Panc1 (cell line): Measurements from ENCODE around the gene LINGO3. TPM values are rescaled to one million over a fixed set of nuclear protein-coding genes. Genes with fewer than 3 reads are reported as not detected.
A peak's percentile ranks its signal among the peaks of the same experiment; 100 is the strongest.
"Not testable (repeated sequence)": the region's sequence is repeated elsewhere in the genome, so short reads cannot be mapped to it uniquely, and the experiment has no call there.

Source experiments
- ATAC-seq: fragments of 200-7000 bp; cut with Tn5 transposase; 2 replicates; pipeline ENCODE4 v1.9.1; 2020; ENCODE audit warnings: mild to moderate bottlenecking, moderate library complexity
- BruUV-seq: library from RNA; stranded (reverse); fragments of 400-500 nt; replicated peaks from 2 replicates; lab custom pipeline; 2021; lab: Mats Ljungman, UMichigan
- CTCF ChIA-PET: fragments of 300-600 bp; sonication (Branson Sonifier 250); formaldehyde crosslinking; loops from one replicate; lab custom pipeline; 2022; ENCODE audit warnings: antibody characterized with exemption; lab: Charles Lee
- POLR2A ChIA-PET: fragments of 300-600 bp; sonication (Branson Sonifier 250); formaldehyde crosslinking; loops from one replicate; lab custom pipeline; 2022; ENCODE audit warnings: antibody characterized with exemption; lab: Charles Lee
- DNase-seq: peaks from one replicate; pipeline ENCODE4 v3.0.0-alpha.2; 2010; ENCODE audit warnings: low read depth, low spot score
- H3K27ac ChIP-seq: 2 replicates; pipeline ENCODE4 v1.5.1; 2011; ENCODE audit warnings: mild to moderate bottlenecking, low read length, inconsistent platforms
- H3K27me3 ChIP-seq: fragments of 200-500 bp; sonication (Bioruptor generic); 2 replicates; pipeline ENCODE4 v1.6.0; 2014; ENCODE audit warnings: low read length, inconsistent platforms; ENCODE audit not compliant: control insufficient read depth, insufficient read depth
- H3K36me3 ChIP-seq: fragments of 200-500 bp; sonication (Bioruptor generic); 2 replicates; pipeline ENCODE4 v1.5.1; 2014; ENCODE audit warnings: inconsistent platforms, mild to moderate bottlenecking, low read length, moderate library complexity; ENCODE audit not compliant: control insufficient read depth, insufficient read depth
- H3K4me1 ChIP-seq: 2 replicates; pipeline ENCODE4 v1.5.1; 2011; ENCODE audit warnings: inconsistent platforms, mild to moderate bottlenecking, low read length, moderate library complexity; ENCODE audit not compliant: control insufficient read depth, insufficient read depth
- H3K4me3 ChIP-seq, 2 experiments: 2 replicates each; pipeline ENCODE4 v1.5.1; 2011 to 2012; ENCODE audit warnings: low read depth in 2 of 2, low read length in 2 of 2, mild to moderate bottlenecking in 2 of 2, inconsistent platforms in 1 of 2, moderate library complexity in 1 of 2
- H3K9me3 ChIP-seq: fragments of 200-500 bp; sonication (Bioruptor generic); 2 replicates; pipeline ENCODE4 v1.5.1; 2014; ENCODE audit warnings: low read depth, mild to moderate bottlenecking, inconsistent platforms, low read length, moderate library complexity; ENCODE audit not compliant: control insufficient read depth, insufficient read depth
- POLR2AphosphoS5 ChIP-seq: IDR thresholded peaks from 2 replicates; pipeline ENCODE4 v1.6.1; 2012; ENCODE audit warnings: mild to moderate bottlenecking, low read depth, low read length, moderate library complexity
- REST ChIP-seq, 2 experiments: IDR thresholded peaks; 2 replicates each; pipeline ENCODE4 v1.6.1; 2011 to 2012; ENCODE audit warnings: low read depth in 2 of 2, control low read depth in 1 of 2, low read length in 1 of 2, mild to moderate bottlenecking in 1 of 2, moderate library complexity in 1 of 2; ENCODE audit not compliant: insufficient read depth in 1 of 2
- SIN3A ChIP-seq: IDR thresholded peaks from 2 replicates; pipeline ENCODE4 v1.6.1; 2012; ENCODE audit warnings: low read depth, mild to moderate bottlenecking, low read length, moderate library complexity, borderline replicate concordance; ENCODE audit not compliant: insufficient read depth
- TCF7L2 ChIP-seq: IDR thresholded peaks from 2 replicates; pipeline ENCODE4 v1.6.1; 2011; ENCODE audit warnings: mild to moderate bottlenecking, low read depth, low read length, inconsistent platforms
- in situ Hi-C: cut with HindIII; loops from 2 replicates; pipeline ENCODE4 v1.10.0; 2016; ENCODE audit warnings: low sequenced_read_pairs, low pct_unique_long_range_greater_than_20kb
- intact Hi-C: fragments of 100-400 bp; cut with micrococcal nuclease; formaldehyde crosslinking; loops from one replicate; pipeline ENCODE4 v1.10.0; 2022; ENCODE audit not compliant: unreplicated experiment
- total RNA-seq: library from RNA; stranded (reverse); gene quantifications from one replicate; pipeline ENCODE4 v1.2.1, GENCODE V29; 2021; ENCODE audit not compliant: unreplicated experiment
- TF ChIP-seq, protein P1 (sequence below): fragments of 450-650 bp; IDR thresholded peaks from 2 replicates; pipeline ENCODE4 v1.5.1; 2017; ENCODE audit warnings: mild to moderate bottlenecking

LINGO3 gene
- total RNA-seq, 1 experiment from 2014 or later, result 0.13 TPM

- POLR2A ChIA-PET, result no interaction called here
- DNase-seq, result no peak
- no peak overlapping the region for H3K27ac ChIP-seq
- H3K27me3 ChIP-seq, result no peaks in the 10 kb centered on the region
- no peaks in the 10 kb centered on the region for H3K9me3 ChIP-seq
- intact Hi-C loops, result no loop called here
- ATAC-seq, result no peak
- no peaks in the 10 kb centered on the region for H3K4me1 ChIP-seq
- H3K36me3 ChIP-seq, result no peaks in the 10 kb centered on the region
- TF ChIP-seq SIN3A (no peak), POLR2AphosphoS5 (no peak), REST (IDR thresholded peaks at IDR 0.05; ENCODE audit: insufficient read depth in 1 of 2, low read depth in 2 of 2, low read length in 1 of 2) (no peak), TCF7L2 (no peak)
- TF ChIP-seq, protein P1, sequence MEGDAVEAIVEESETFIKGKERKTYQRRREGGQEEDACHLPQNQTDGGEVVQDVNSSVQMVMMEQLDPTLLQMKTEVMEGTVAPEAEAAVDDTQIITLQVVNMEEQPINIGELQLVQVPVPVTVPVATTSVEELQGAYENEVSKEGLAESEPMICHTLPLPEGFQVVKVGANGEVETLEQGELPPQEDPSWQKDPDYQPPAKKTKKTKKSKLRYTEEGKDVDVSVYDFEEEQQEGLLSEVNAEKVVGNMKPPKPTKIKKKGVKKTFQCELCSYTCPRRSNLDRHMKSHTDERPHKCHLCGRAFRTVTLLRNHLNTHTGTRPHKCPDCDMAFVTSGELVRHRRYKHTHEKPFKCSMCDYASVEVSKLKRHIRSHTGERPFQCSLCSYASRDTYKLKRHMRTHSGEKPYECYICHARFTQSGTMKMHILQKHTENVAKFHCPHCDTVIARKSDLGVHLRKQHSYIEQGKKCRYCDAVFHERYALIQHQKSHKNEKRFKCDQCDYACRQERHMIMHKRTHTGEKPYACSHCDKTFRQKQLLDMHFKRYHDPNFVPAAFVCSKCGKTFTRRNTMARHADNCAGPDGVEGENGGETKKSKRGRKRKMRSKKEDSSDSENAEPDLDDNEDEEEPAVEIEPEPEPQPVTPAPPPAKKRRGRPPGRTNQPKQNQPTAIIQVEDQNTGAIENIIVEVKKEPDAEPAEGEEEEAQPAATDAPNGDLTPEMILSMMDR, result no peak
- CTCF ChIA-PET, result no interaction called here
- BruUV-seq, result no TSS peak
- no peak overlapping the region for H3K4me3 ChIP-seq
- in situ Hi-C loops, result no loop called here
These were observed 42.7 kb upstream of the LINGO3 start for GRCh38 chr19:2350656-2351055.

DNA sequence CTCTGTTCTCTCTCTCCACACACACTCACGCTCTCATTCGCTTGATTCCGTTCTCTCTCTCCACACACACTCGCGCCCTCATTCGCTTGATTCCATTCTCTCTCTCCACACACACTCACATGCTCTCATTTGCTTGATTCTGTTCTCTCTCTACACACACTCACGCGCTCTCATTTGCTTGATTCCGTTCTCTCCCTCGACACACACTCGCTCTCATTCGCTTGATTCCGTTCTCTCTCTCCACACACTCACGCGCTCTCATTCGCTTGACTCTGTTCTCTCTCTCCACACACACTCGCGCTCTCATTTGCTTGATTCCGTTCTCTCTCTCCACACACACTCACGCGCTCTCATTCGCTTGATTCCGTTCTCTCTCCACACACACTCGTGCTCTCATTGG, 41.9 kb upstream of the LINGO3 start:
- H3K9me3 ChIP-seq, CTCF ChIA-PET, H3K4me3 ChIP-seq, H3K27ac ChIP-seq, H3K36me3 ChIP-seq, DNase-seq, H3K27me3 ChIP-seq, POLR2A ChIA-PET, ATAC-seq, in situ Hi-C loops, BruUV-seq, H3K4me1 ChIP-seq, intact Hi-C loops: not testable (repeated sequence)

DNA sequence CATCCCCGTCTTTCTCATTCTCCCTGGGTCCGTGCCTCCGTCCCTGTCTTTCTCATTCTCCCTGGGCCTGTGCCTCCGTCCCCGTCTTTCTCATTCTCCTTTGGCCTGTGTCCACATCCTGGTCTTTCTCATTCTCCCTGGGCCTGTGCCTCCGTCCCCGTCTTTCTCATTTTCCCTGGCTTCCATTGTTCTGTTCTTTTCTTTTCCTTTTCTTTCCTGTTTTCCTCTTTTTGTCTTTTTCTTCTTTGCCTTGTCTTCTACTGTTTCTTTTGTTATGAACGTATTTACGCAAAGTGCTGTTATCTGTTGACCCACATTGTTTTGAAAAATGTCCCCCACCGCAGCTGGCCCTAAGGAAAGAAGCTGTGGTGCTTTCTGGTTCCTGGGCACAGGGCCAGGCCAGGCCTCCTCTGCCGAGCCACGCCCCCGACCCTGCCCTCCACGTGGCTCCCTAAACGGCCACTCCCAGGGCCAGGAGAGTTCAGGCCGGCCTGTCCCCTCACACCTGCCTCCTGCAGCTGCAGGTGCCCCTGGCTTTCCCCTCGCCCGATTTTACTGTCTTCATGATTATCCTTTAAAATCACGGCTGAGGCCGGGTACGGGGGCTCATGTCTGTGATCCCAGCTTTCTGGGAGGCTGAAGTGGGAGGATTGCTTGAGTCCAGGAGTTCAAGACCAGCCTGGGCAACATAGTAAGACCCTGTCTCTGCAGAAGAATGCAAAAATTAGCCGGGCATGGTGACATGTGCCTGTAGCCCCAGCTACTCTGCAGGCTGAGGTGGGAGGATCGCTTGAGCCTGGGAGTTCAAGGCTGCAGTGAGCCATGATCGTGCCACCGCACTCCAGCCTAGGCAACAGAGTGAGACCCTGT, 38.1 kb upstream of the LINGO3 start:
- ATAC-seq, result no peak
- Histone ChIP-seq H3K4me1 (no peaks in the 10 kb centered on the region), H3K4me3 (no peak overlapping the region), H3K27me3 (no peaks in the 10 kb centered on the region), H3K9me3 (no peaks in the 10 kb centered on the region), H3K36me3 (no peaks in the 10 kb centered on the region), H3K27ac (no peak overlapping the region)
- TF ChIP-seq SIN3A, result no peak
- TF ChIP-seq TCF7L2, result no peak
- TF ChIP-seq, protein P1, result no peak
- no peak for TF ChIP-seq REST (IDR thresholded peaks at IDR 0.05; ENCODE audit: insufficient read depth in 1 of 2, low read depth in 2 of 2, low read length in 1 of 2)
- no peak for TF ChIP-seq POLR2AphosphoS5
- TSS peak; percentile 55 for BruUV-seq
- no peak for DNase-seq
- in situ Hi-C loops, result no loop called here
- POLR2A ChIA-PET, result no interaction called here
- intact Hi-C loops, result no loop called here
- CTCF ChIA-PET, result no interaction called here
